DND-41 (cell line): Measurements from ENCODE around the gene IQSEC1.

Source experiments
- ATAC-seq: fragments of 200-7000 bp; cut with Tn5 transposase; 3 replicates; pipeline ENCODE4 v1.9.1; 2021; ENCODE audit warnings: low read depth; ENCODE audit not compliant: insufficient read depth
- DNase-seq: peaks from one replicate; pipeline ENCODE4 v3.0.0-alpha.2; 2020
- H2AFZ ChIP-seq: 2 replicates; pipeline ENCODE4 v1.6.0; 2012; ENCODE audit warnings: low read depth, low read length
- H3K27ac ChIP-seq: 2 replicates; pipeline ENCODE4 v1.5.1; 2012; ENCODE audit warnings: low read length, inconsistent platforms
- H3K27me3 ChIP-seq: fragments of 200-600 bp; sonication (generic); 2 replicates; pipeline ENCODE4 v1.6.0; 2012; ENCODE audit warnings: low read length, mild to moderate bottlenecking, inconsistent platforms; ENCODE audit not compliant: insufficient read depth, poor library complexity
- H3K36me3 ChIP-seq: 2 replicates; pipeline ENCODE4 v1.5.1; 2012; ENCODE audit warnings: low read length, inconsistent platforms; ENCODE audit not compliant: insufficient read depth
- H3K4me1 ChIP-seq: 2 replicates; pipeline ENCODE4 v1.5.1; 2012; ENCODE audit warnings: mild to moderate bottlenecking, low read length; ENCODE audit not compliant: insufficient read depth
- H3K4me2 ChIP-seq: 2 replicates; pipeline ENCODE4 v1.6.0; 2012; ENCODE audit warnings: mild to moderate bottlenecking, moderate library complexity, low read length, inconsistent platforms; ENCODE audit not compliant: insufficient read depth
- H3K4me3 ChIP-seq, 2 experiments: fragments of 200-600 bp in 1 of 2; shearing (Covaris generic) in 1 of 2; 2 replicates each; pipeline ENCODE4 v1.5.1; 2012 to 2016; ENCODE audit warnings: inconsistent platforms in 2 of 2, low read length in 2 of 2, mild to moderate bottlenecking in 2 of 2, low read depth in 1 of 2, moderate library complexity in 1 of 2
- H3K79me2 ChIP-seq: 2 replicates; pipeline ENCODE4 v1.6.0; 2012; ENCODE audit warnings: low read length, inconsistent platforms; ENCODE audit not compliant: insufficient read depth
- H3K9ac ChIP-seq: 2 replicates; pipeline ENCODE4 v1.6.0; 2012; ENCODE audit warnings: low read depth, mild to moderate bottlenecking, inconsistent platforms, low read length, moderate library complexity
- H3K9me3 ChIP-seq: 2 replicates; pipeline ENCODE4 v1.5.1; 2012; ENCODE audit warnings: low read length, moderate library complexity, mild to moderate bottlenecking, inconsistent platforms; ENCODE audit not compliant: insufficient read depth, severe bottlenecking
- H4K20me1 ChIP-seq: 2 replicates; pipeline ENCODE4 v1.6.0; 2012; ENCODE audit warnings: low read length; ENCODE audit not compliant: insufficient read depth
- EZH2 ChIP-seq: IDR thresholded peaks from 3 replicates; pipeline ENCODE4 v1.6.1; 2012; ENCODE audit warnings: borderline replicate concordance, low read depth, mild to moderate bottlenecking, moderate library complexity, low read length, inconsistent platforms; ENCODE audit not compliant: severe bottlenecking
- TF ChIP-seq, protein P1 (sequence below): IDR thresholded peaks from 2 replicates; pipeline ENCODE4 v1.5.1; 2012; ENCODE audit warnings: borderline replicate concordance, low read length, moderate library complexity, mild to moderate bottlenecking; ENCODE audit not compliant: poor library complexity, severe bottlenecking; ENCODE audit errors: extremely low read depth

Gene IQSEC1

GRCh38 chr3:12979151-12979946, 93.9 kb downstream of the IQSEC1 start:
- Histone ChIP-seq H3K9me3 (no peaks in the 10 kb centered on the region), H3K4me3 (no peak overlapping the region), H3K36me3 (no peaks in the 10 kb centered on the region), H3K4me2 (no peak overlapping the region), H3K27ac (no peak overlapping the region), H3K79me2 (no peaks in the 10 kb centered on the region), H3K4me1 (peaks cover 27% of the 10 kb centered on the region), H4K20me1 (no peaks in the 10 kb centered on the region; the same call in 1 of the 2 replicates), H3K9ac (no peak overlapping the region), H3K27me3 (no peaks in the 10 kb centered on the region), H2AFZ (no peak overlapping the region)
- TF ChIP-seq EZH2, result no peak
- TF ChIP-seq, protein P1, sequence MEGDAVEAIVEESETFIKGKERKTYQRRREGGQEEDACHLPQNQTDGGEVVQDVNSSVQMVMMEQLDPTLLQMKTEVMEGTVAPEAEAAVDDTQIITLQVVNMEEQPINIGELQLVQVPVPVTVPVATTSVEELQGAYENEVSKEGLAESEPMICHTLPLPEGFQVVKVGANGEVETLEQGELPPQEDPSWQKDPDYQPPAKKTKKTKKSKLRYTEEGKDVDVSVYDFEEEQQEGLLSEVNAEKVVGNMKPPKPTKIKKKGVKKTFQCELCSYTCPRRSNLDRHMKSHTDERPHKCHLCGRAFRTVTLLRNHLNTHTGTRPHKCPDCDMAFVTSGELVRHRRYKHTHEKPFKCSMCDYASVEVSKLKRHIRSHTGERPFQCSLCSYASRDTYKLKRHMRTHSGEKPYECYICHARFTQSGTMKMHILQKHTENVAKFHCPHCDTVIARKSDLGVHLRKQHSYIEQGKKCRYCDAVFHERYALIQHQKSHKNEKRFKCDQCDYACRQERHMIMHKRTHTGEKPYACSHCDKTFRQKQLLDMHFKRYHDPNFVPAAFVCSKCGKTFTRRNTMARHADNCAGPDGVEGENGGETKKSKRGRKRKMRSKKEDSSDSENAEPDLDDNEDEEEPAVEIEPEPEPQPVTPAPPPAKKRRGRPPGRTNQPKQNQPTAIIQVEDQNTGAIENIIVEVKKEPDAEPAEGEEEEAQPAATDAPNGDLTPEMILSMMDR, result no peak
- DNase-seq (no peak), ATAC-seq (no peak)

- H3K4me2 ChIP-seq, result no peak overlapping the region
- H3K9me3 ChIP-seq, result no peaks in the 10 kb centered on the region
- no peak for TF ChIP-seq EZH2
- TF ChIP-seq, protein P1, result no peak
- H3K79me2 ChIP-seq, result no peaks in the 10 kb centered on the region
- DNase-seq (no peak), ATAC-seq (no peak)
- H3K36me3 ChIP-seq, result no peaks in the 10 kb centered on the region
- no peak overlapping the region for H3K4me3 ChIP-seq
- H3K9ac ChIP-seq, result no peak overlapping the region
- H3K27ac ChIP-seq, result no peak overlapping the region
- no peaks in the 10 kb centered on the region; the same call in 1 of the 2 replicates for H4K20me1 ChIP-seq
- no peaks in the 10 kb centered on the region for H3K27me3 ChIP-seq
- no peak overlapping the region for H2AFZ ChIP-seq
- H3K4me1 ChIP-seq, result peaks cover 29% of the 10 kb centered on the region
Measured at GRCh38 chr3:12978682-12979081, 94.5 kb downstream of the IQSEC1 start.

DNA sequence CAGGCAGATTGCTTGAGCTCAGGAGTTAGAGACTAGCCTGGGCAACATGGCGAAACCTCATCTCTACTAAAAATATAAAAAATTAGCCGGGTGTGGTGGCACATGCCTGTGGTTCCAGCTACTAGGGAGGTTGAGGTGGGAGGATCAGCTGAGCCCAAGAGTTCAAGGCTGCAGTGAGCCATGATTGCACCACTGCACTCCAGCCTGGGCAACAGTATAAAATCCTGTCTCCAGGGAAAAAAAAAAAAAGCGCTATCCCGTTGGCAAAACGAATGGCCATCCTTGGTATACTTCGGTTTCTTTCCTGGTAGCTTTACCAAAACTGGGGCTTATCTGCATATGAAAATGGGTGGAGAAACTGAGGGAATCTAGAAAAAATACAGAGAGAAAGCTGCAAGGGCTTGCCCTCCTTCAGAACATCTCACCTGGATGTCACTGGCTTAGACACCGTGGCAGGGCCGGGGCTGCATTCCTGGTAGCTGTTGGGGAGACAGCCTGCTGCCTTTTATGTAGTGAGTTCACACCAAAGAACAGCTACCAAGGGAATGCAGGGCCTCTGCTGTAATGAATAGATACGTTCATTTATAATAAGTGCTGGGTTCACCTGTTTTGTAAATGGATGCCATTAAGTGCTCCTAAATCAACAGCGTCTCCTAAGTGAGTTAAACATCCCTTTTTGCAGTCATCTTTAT, 96.0 kb downstream of the IQSEC1 start:
- H4K20me1 ChIP-seq, result no peaks in the 10 kb centered on the region
- ATAC-seq (no peak), DNase-seq (no peak)
- H3K79me2 ChIP-seq, result no peaks in the 10 kb centered on the region
- H3K4me1 ChIP-seq, result peaks cover 17% of the 10 kb centered on the region
- no peaks in the 10 kb centered on the region for H3K36me3 ChIP-seq
- H3K9ac ChIP-seq, result no peak overlapping the region
- H3K27ac ChIP-seq, result no peak overlapping the region
- no peak for TF ChIP-seq EZH2
- TF ChIP-seq, protein P1, result no peak
- H2AFZ ChIP-seq, result no peak overlapping the region
- no peak overlapping the region for H3K4me3 ChIP-seq
- no peak overlapping the region for H3K4me2 ChIP-seq
- no peaks in the 10 kb centered on the region for H3K9me3 ChIP-seq
- H3K27me3 ChIP-seq, result no peaks in the 10 kb centered on the region
